ENCODE measurements around the gene SLC2A8.

The SLC2A8 gene

GRCh38 chr9:127437497-127438264 lies 40.7 kb downstream of the SLC2A8 start:
- no peak for DNase-seq (ENCODE audit: low read depth)

GRCh38 chr9:127438394-127438793 lies 41.4 kb downstream of the SLC2A8 start:
- DNase-seq (ENCODE audit: low read depth), result no peak

- no peak for DNase-seq (ENCODE audit: low read depth)
Observed at GRCh38 chr9:127444283-127444920, 47.4 kb downstream of the SLC2A8 start.

GRCh38 chr9:127444921-127445850 lies 48.2 kb downstream of the SLC2A8 start:
- DNase-seq (ENCODE audit: low read depth), result no peak

GRCh38 chr9:127445851-127446712 lies 49.1 kb downstream of the SLC2A8 start:
- DNase-seq (ENCODE audit: low read depth), result no peak

GRCh38 chr9:127446713-127447415 lies 49.9 kb downstream of the SLC2A8 start:
- DNase-seq (ENCODE audit: low read depth), result no peak

GRCh38 chr9:127447416-127448111 lies 50.6 kb downstream of the SLC2A8 start:
- DNase-seq (ENCODE audit: low read depth), result no peak

- DNase-seq (ENCODE audit: low read depth), result no peak
Observed at GRCh38 chr9:127448112-127448805, 51.3 kb downstream of the SLC2A8 start.

GRCh38 chr9:127449332-127449966 lies 52.5 kb downstream of the SLC2A8 start:
- no peak for DNase-seq (ENCODE audit: low read depth)

- DNase-seq (ENCODE audit: low read depth), result no peak
Observed at GRCh38 chr9:127450243-127450760, 53.3 kb downstream of the SLC2A8 start.

- DNase-seq (ENCODE audit: low read depth), result peak; percentile 92
Observed at GRCh38 chr9:127450830-127451607, 54.0 kb downstream of the SLC2A8 start, which contains the start of the genes LRSAM1 and RPL12. LRSAM1 (plus strand) TSS chr9:127451510; CDS start chr9:127454528, 3,018 bp downstream. RPL12 (minus strand) TSS chr9:127451406; CDS start chr9:127451317, 89 bp downstream.

- DNase-seq (ENCODE audit: low read depth), result no peak
Observed at GRCh38 chr9:127451608-127451857, 54.6 kb downstream of the SLC2A8 start.

- no peak for DNase-seq (ENCODE audit: low read depth)
Observed at GRCh38 chr9:127451858-127452656, 55.1 kb downstream of the SLC2A8 start.

- DNase-seq (ENCODE audit: low read depth), result no peak
Observed at GRCh38 chr9:127452691-127453090, 55.7 kb downstream of the SLC2A8 start.

- no peak for DNase-seq (ENCODE audit: low read depth)
Observed at GRCh38 chr9:127455324-127455992, 58.5 kb downstream of the SLC2A8 start.

- no peak for DNase-seq (ENCODE audit: low read depth)
Observed at GRCh38 chr9:127457191-127457878, 60.4 kb downstream of the SLC2A8 start.

Data from fibroblast of the conjunctiva (primary cell).